ENCODE data around the gene TTLL1.

TTLL1 gene

DNA sequence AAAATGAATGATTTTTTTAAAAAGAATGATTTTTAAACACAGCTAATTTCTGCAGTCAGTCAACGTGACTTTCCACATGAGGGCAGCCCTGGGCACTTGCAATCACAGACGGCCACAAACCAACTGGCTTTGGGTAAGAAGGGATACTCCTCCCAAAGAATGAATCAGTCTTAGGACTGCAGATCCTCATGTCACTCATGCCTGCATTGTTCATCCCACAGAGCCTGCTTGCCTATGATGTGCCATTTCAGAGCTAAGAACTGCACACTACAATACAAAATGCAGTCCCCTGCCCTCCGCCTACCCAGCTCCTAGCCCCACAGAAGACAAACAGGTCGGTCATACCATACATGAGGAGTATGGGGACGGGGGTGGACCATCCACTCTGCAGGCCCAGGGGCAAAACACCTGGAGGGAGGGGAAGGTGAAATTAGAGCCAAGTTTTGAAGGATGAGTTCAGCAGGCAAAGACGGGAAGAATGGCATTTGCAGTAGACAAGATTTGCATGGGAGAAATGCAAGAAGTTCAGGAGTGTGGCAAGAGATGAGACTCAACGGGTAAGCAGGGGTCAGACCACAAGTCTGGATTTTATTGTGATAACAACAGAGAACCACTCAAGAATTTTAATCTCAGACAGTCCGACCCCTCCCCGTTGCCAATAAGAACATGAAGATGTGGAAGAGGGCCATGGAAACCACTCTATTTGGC, 98.9 kb downstream of the TTLL1 start:
- no peak for DNase-seq

Measured in cortex of kidney (tissue), 1 donor.